Tibial nerve (tissue), 3 donors: ENCODE results near the gene PRB2.

ENCODE experiments used
- CTCF ChIP-seq, 5 experiments: fragments of 200-600 bp in 3 of 5; fragments of 450-650 bp in 2 of 5; sonication (generic) in 3 of 5; IDR thresholded peaks; one replicate each; pipeline ENCODE4 v1.5.1; 2016 to 2019; ENCODE audit warnings: antibody characterized with exemption in 5 of 5, mild to moderate bottlenecking in 3 of 5, moderate library complexity in 2 of 5
- POLR2A ChIP-seq, 2 donors: fragments of 450-650 bp; IDR thresholded peaks; one replicate each; pipeline ENCODE4 v1.6.1; 2017; ENCODE audit warnings: antibody characterized with exemption in 2 of 2, mild to moderate bottlenecking in 2 of 2, moderate library complexity in 2 of 2

GRCh38 chr12:11412731-11413130 is 17.4 kb upstream of the PRB2 start:
- no peak for TF ChIP-seq CTCF (IDR thresholded peaks at IDR 0.05)
- TF ChIP-seq POLR2A (IDR thresholded peaks at IDR 0.05): no peak
